Middle frontal gyrus (tissue), 1 donor: ENCODE results near the gene TBC1D22A.

Experiments used
- DNase-seq: peaks from one replicate; pipeline ENCODE4 v3.0.0-alpha.2; 2015; ENCODE audit warnings: low spot score; ENCODE audit errors: extremely low spot score

The TBC1D22A gene

GRCh38 chr22:47010211-47010610, 247.8 kb downstream of the TBC1D22A start:
- DNase-seq = no peak

- DNase-seq = no peak
Measured at GRCh38 chr22:47011131-47011858, 248.8 kb downstream of the TBC1D22A start.

GRCh38 chr22:47011859-47012258, 249.4 kb downstream of the TBC1D22A start:
- DNase-seq = no peak

DNA sequence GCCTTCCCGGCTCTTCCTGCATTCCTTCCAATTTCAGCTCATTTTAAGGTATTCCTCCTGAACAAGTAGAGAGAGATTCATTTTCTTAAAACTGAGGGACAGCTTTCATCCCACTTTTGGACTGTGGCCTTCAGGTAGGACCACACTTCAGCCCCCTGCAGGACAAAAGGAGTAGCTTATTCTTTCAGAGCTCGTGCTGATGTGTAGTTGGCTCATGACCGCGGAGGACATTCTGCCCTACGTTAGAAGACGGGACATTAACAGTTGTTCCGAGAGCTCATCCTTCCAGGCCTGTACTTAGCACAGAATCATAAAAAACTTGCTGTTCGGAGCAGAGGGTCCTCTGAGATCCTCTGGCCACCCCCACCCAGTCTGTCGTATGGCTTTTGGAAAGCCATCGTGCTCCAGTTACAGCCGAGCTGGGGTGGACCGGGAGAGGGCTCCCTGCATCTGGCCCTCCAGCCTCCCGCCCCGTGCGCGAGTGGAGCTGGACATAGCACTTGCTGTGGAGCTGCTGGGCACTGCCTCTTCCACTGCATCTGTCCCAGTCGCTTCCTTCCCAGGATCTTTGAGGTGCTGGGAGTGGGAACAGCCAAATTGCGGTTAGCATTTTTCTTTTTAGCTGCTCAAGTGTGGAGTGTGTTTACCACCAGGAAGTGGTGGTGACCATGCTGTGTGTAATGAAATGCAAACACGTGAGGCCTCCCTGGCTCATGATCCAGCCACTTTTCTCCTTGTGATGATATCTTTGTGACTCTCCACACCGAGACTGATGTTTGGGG, 250.3 kb downstream of the TBC1D22A start:
- DNase-seq = no peak

GRCh38 chr22:47013861-47014635, 251.6 kb downstream of the TBC1D22A start:
- no peak for DNase-seq

DNA sequence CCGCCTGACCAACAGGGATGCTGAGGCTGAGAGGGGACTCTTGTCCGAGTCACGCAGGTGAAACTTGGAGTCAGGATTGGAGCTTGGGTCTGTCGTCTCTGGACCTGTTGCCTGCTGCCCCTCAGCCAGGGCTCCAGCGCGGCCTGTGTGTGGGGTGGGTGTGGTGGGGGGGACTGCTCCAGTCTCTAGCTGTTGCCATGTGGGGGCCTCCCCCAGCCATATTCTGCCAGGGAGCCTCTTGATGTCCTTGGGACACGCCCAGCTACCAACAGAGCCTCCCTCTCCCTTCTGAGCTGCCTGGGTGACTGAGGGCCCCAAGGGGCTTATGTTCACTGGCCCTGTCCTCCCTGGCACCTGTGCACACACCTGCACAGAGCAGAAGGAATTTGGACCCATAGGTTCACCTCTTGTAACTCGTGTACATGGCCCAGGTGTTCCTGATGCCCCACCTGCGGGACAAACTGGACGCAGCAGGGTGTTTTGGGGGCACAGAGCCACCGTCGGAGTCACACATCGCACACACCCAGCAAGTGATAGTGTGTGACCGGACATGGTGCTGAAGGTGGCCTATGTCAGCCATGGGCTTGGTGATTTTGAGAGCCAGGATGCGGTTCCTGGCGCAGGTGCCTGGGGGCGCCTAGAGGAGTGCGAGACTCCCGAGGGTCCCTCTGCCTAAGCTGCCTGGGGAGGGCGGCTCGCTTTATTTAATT, 252.3 kb downstream of the TBC1D22A start:
- no peak for DNase-seq

- no peak for DNase-seq
Measured at GRCh38 chr22:47015589-47016178, 253.2 kb downstream of the TBC1D22A start.

GRCh38 chr22:47016631-47017030, 254.2 kb downstream of the TBC1D22A start:
- DNase-seq = no peak

GRCh38 chr22:47017245-47017644, 254.8 kb downstream of the TBC1D22A start:
- no peak for DNase-seq

GRCh38 chr22:47018010-47018910, 255.8 kb downstream of the TBC1D22A start:
- no peak for DNase-seq

- DNase-seq = no peak
Measured at GRCh38 chr22:47019012-47019790, 256.8 kb downstream of the TBC1D22A start.

DNA sequence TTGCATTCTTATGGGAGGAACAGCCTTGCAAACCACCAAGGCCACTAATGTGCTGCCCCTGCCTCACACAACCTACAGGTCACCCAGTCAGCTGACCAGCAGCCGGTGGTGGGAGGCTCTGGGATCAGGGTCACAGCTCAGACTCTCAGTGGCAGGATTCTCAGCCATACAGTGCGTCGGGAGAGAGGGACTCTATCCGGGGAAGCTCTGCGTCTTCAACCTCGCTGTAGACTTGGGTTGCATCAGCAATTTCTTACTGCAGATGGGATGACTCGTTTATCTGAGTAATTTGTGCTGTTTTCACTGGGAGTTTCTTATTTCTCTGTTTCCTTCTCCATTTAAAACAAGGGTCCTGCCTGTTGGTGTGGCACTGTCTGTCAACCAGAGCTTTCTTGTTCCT, 257.7 kb downstream of the TBC1D22A start:
- DNase-seq = no peak

GRCh38 chr22:47021371-47022074, 259.1 kb downstream of the TBC1D22A start:
- DNase-seq = no peak

DNA sequence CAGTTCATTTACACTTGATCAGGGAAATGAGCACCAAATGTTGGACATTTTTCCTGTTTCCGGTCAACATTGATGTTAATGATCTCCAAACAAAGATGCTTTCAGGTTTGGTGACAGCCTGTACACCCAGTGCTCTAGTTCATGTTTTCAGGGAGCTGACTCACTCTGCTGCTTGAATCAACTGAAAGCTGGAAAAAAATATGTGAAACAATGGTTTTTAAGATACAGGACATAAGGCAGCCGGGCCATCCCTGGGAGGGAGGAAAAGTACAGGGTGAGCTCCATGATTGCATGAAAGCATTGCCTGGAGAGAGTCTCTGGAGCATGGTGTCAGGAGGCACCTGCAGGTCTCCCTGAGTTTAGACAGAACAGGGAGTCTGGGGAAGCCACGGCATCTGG, 259.6 kb downstream of the TBC1D22A start:
- no peak for DNase-seq

- DNase-seq = no peak
Measured at GRCh38 chr22:47022475-47022874, 260.0 kb downstream of the TBC1D22A start.

GRCh38 chr22:47023871-47024270, 261.4 kb downstream of the TBC1D22A start:
- no peak for DNase-seq

- DNase-seq = no peak
Measured at GRCh38 chr22:47027766-47028165, 265.3 kb downstream of the TBC1D22A start.

- DNase-seq = no peak
Measured at GRCh38 chr22:47029244-47030074, 267.0 kb downstream of the TBC1D22A start.
